Measurements from ENCODE around the gene PTPRM. TPM values are rescaled to one million over a fixed set of nuclear protein-coding genes. Genes with fewer than 3 reads are reported as not detected.

Gene PTPRM
- total and polyA plus RNA-seq, 2 donors (not counting 3 experiments of a cell fraction or from before 2014, with no cell fraction given): 37.4 to 43.7 TPM

DNA sequence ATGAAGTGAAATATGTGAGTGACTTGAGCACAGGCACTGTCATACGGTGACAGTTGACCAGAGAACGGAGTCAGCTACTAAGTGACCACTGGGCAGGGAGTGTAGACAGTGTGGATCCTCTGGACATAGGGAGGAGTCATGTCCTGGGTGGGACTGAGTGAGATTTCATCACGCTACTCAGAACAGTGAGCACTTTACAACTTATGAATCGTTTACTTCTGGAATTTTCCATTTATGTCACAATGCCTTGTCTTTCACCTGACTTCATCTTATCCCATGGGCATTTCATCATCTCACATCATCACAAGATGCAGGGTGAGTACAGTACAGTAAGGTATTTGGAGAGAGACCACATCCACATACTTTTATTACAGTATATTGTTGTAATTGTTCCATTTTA is 29.0 kb downstream of the PTPRM start:
- dilution Hi-C loops (cut with MboI; ENCODE audit: extremely low pct_ligation_motif_present, low sequenced_read_pairs): no loop called here
- no peaks in the 10 kb centered on the region for H3K4me1 ChIP-seq (ENCODE audit: control insufficient read depth, extremely low read depth, insufficient read depth, low read length)

More for the DNA sequence above, 29.0 kb downstream of the PTPRM start:
- Histone ChIP-seq H3K79me2 (ENCODE audit: control insufficient read depth, insufficient read depth, low read length) (no peaks in the 10 kb centered on the region), H3K27ac (ENCODE audit: insufficient read depth, low read depth, low read length) (no peak overlapping the region), H2AFZ (ENCODE audit: low read depth, low read length) (no peak overlapping the region), H3K4me2 (ENCODE audit: insufficient read depth, low read length) (no peak overlapping the region), H3K4me3 (replicated peaks in 1 of 3; ENCODE audit: insufficient read depth in 1 of 3, low read depth in 1 of 3, low read length in 3 of 3) (no peak overlapping the region), H3K27me3 (ENCODE audit: control insufficient read depth in 2 of 2, insufficient read depth in 2 of 2, low read length in 2 of 2) (no peaks in the 10 kb centered on the region), H3K9me1 (replicated peaks; ENCODE audit: control insufficient read depth, extremely low read depth, insufficient read depth, low read length) (no peaks in the 10 kb centered on the region), H3K36me3 (ENCODE audit: control insufficient read depth in 2 of 2, extremely low read depth in 1 of 2, insufficient read depth in 2 of 2, low read length in 2 of 2) (no peaks in the 10 kb centered on the region), H3K9ac (replicated peaks; ENCODE audit: extremely low read depth, insufficient read depth, low read length) (no peak overlapping the region), H4K20me1 (replicated peaks; ENCODE audit: control insufficient read depth, extremely low read depth, insufficient read depth, low read length) (peaks cover 2% of the 10 kb centered on the region), H3K9me3 (replicated peaks; ENCODE audit: control insufficient read depth, insufficient read depth, low read length) (no peaks in the 10 kb centered on the region)
- FAIRE-seq (no peak), DNase-seq (ENCODE audit: low read depth, low spot score) (no peak)
- BruUV-seq (replicated peaks): no TSS peak
- TF ChIP-seq JUN (IDR thresholded peaks at IDR 0.05; ENCODE audit: borderline replicate concordance, insufficient read depth, insufficient read length, low read depth): no peak
- no peak for TF ChIP-seq EZH2 (IDR thresholded peaks at IDR 0.05; ENCODE audit: borderline replicate concordance, low read depth, low read length, severe bottlenecking)
- TF ChIP-seq, protein P1, sequence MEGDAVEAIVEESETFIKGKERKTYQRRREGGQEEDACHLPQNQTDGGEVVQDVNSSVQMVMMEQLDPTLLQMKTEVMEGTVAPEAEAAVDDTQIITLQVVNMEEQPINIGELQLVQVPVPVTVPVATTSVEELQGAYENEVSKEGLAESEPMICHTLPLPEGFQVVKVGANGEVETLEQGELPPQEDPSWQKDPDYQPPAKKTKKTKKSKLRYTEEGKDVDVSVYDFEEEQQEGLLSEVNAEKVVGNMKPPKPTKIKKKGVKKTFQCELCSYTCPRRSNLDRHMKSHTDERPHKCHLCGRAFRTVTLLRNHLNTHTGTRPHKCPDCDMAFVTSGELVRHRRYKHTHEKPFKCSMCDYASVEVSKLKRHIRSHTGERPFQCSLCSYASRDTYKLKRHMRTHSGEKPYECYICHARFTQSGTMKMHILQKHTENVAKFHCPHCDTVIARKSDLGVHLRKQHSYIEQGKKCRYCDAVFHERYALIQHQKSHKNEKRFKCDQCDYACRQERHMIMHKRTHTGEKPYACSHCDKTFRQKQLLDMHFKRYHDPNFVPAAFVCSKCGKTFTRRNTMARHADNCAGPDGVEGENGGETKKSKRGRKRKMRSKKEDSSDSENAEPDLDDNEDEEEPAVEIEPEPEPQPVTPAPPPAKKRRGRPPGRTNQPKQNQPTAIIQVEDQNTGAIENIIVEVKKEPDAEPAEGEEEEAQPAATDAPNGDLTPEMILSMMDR (IDR thresholded peaks at IDR 0.05; ENCODE audit: extremely low read depth in 1 of 2, insufficient read depth in 1 of 2, low read depth in 1 of 2, low read length in 2 of 2): no peak
- no peak for TF ChIP-seq MYC (IDR thresholded peaks at IDR 0.05; ENCODE audit: low read depth, low read length)
- TF ChIP-seq POLR2AphosphoS5 (IDR thresholded peaks at IDR 0.05; ENCODE audit: insufficient read depth, low read depth, low read length): no peak
- TF ChIP-seq, protein P2, sequence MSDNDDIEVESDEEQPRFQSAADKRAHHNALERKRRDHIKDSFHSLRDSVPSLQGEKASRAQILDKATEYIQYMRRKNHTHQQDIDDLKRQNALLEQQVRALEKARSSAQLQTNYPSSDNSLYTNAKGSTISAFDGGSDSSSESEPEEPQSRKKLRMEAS (IDR thresholded peaks at IDR 0.05; ENCODE audit: insufficient read depth, insufficient read length): no peak
- TF ChIP-seq GATA2 (IDR thresholded peaks at IDR 0.05; ENCODE audit: insufficient read depth, insufficient read length, low read depth, low read length): no peak
- no peak for TF ChIP-seq FOS (IDR thresholded peaks at IDR 0.05; ENCODE audit: borderline replicate concordance, insufficient read depth, low read length)
- no peak for TF ChIP-seq POLR2A (IDR thresholded peaks at IDR 0.05; ENCODE audit: low read depth, low read length)
- ChIA-PET CTCF (no interaction called here), POLR2A (no interaction called here)
- intact Hi-C loops (cut with micrococcal nuclease): no loop called here

Data from endothelial cell of umbilical vein (primary cell).